Stimulated activated CD4-positive, alpha-beta T cell treated with anti-CD3 and anti-CD28 coated beads, Interleukin-12 subunit alpha, Interleukin-12 subunit beta, amount 100 ng/mL, for 4 hours (primary cell): ENCODE data around the gene ITGA11.
"Not testable (repeated sequence)": the region's sequence is repeated elsewhere in the genome, so short reads cannot be mapped to it uniquely, and the experiment has no call there.

Experiments
- DNase-seq: peaks from one replicate; pipeline ENCODE4 v3.0.0-alpha.2; 2020

ITGA11 gene

GRCh38 chr15:68424754-68425390 lies 7.1 kb downstream of the ITGA11 start:
- no peak for DNase-seq

- no peak for DNase-seq
Observed at GRCh38 chr15:68423359-68424296, 8.3 kb downstream of the ITGA11 start.

- DNase-seq: not testable (repeated sequence)
Observed at GRCh38 chr15:68422403-68423145, 9.4 kb downstream of the ITGA11 start.

- DNase-seq: no peak
Observed at GRCh38 chr15:68421798-68422402, 10.1 kb downstream of the ITGA11 start.

- no peak for DNase-seq
Observed at GRCh38 chr15:68421115-68421551, 10.8 kb downstream of the ITGA11 start.

- no peak for DNase-seq
Observed at GRCh38 chr15:68420186-68420684, 11.7 kb downstream of the ITGA11 start.

- DNase-seq: no peak
Observed at GRCh38 chr15:68419301-68420175, 12.4 kb downstream of the ITGA11 start.

- DNase-seq: no peak
Observed at GRCh38 chr15:68418611-68419161, 13.3 kb downstream of the ITGA11 start.

- no peak for DNase-seq
Observed at GRCh38 chr15:68417897-68418296, 14.1 kb downstream of the ITGA11 start.

- DNase-seq: no peak
Observed at GRCh38 chr15:68417051-68417450, 14.9 kb downstream of the ITGA11 start.

- no peak for DNase-seq
Observed at GRCh38 chr15:68416158-68416535, 15.8 kb downstream of the ITGA11 start.

GRCh38 chr15:68415501-68416157 lies 16.3 kb downstream of the ITGA11 start:
- DNase-seq: no peak

- DNase-seq: no peak
Observed at GRCh38 chr15:68415061-68415460, 16.9 kb downstream of the ITGA11 start.

- DNase-seq: no peak
Observed at GRCh38 chr15:68414591-68414990, 17.4 kb downstream of the ITGA11 start.

- no peak for DNase-seq
Observed at GRCh38 chr15:68414206-68414555, 17.8 kb downstream of the ITGA11 start.

- no peak for DNase-seq
Observed at GRCh38 chr15:68413363-68414205, 18.4 kb downstream of the ITGA11 start.

GRCh38 chr15:68412218-68412617 lies 19.7 kb downstream of the ITGA11 start:
- no peak for DNase-seq

GRCh38 chr15:68411735-68412134 lies 20.2 kb downstream of the ITGA11 start:
- DNase-seq: no peak

- no peak for DNase-seq
Observed at GRCh38 chr15:68411343-68411675, 20.7 kb downstream of the ITGA11 start.
